LHCN-M2 (cell line): ENCODE results near the gene SRSF2. TPM values are rescaled to one million over a fixed set of nuclear protein-coding genes. Genes with fewer than 3 reads are reported as not detected.
A peak's percentile ranks its signal among the peaks of the same experiment; 100 is the strongest.
"Not testable (repeated sequence)": the region's sequence is repeated elsewhere in the genome, so short reads cannot be mapped to it uniquely, and the experiment has no call there.

Source experiments
- DNase-seq: peaks from one replicate; pipeline ENCODE4 v3.0.0-alpha.2; 2012; ENCODE audit warnings: low read depth
- polyA plus RNA-seq: library from polyadenylated mRNA; unstranded; fragments of >200 nt; gene quantifications from one replicate; pipeline ENCODE4 v1.2.1, GENCODE V29; 2012; ENCODE audit warnings: missing spikeins
- total RNA-seq: library from RNA; depleted of rRNA; stranded (reverse); fragments of >200 nt; gene quantifications from 2 replicates; pipeline ENCODE4 v1.2.3, GENCODE V29; 2014; rRNA removed

Gene SRSF2, protein sequence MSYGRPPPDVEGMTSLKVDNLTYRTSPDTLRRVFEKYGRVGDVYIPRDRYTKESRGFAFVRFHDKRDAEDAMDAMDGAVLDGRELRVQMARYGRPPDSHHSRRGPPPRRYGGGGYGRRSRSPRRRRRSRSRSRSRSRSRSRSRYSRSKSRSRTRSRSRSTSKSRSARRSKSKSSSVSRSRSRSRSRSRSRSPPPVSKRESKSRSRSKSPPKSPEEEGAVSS
- 387 and 481 TPM in 2 replicates for total RNA-seq
- 147 TPM for polyA plus RNA-seq

GRCh38 chr17:76737082-76737675 is at the start of gene SRSF2:
Gene SRSF2 (minus strand): TSS chr17:76737331. CDS start chr17:76737160, 171 bp downstream.
- DNase-seq = peak; percentile 99

DNA sequence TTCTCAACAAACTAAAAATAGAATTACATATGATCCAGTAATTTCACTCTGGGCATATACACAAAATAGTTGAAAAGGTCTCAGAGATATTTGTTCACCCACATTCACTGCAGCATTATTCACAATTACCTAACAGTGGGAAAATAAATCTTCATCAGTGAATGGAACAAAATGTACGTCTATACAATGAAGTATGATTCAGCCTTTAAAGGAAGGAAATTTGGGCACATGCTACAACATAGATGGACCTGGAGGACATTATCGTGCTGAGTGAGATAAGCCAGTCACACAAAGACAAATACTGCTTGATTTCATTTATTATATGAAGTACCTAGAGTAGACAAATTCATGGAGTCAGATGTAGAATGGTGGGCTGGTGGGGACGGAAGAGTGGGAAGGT is 47.8 kb upstream of the SRSF2 start:
- no peak for DNase-seq

GRCh38 chr17:76783146-76783545 is 46.0 kb upstream of the SRSF2 start:
- DNase-seq = no peak

DNA sequence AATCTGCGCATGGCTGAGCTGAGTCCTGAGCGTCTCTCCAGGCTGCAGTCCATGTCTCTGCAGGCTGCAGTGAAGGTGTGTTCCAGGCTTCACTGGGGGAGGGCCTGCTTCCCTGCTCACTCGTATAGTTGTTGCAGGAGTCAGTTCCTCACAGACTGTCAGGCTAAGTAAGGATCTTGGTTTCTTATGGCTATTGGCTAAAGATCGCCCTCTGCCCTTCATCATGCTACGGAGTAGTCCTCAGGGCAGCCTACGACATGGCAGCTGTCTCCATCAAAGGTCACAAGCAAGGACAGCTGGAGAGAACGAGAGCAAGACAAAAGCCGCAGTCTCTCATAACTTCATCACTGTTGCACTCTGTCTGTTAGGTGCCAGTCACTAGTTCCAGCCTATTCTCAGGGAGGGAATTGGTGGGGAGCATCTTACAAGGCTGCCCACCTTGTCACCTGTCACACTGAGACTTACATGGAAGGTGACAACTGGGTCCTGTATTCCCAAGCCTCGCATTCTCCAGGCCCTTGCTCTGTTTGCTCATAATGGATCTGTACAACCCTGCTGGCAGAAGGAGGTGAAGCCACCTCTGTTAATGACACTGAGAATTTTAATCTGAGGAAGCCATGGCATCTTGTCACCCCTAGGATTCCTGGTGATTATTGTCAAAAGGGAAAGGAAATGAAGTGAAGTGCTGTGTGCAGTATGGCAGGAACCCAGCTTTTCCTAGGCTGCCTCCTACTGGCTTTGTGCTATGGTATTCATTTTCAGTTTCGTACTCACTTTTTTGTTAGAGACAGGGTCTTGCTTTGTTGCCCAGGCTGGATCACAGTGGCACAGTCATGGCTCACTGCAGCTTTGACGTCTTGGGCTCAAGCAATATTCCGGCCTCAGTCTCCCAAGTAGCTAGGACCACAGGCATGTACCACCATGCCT is 44.2 kb upstream of the SRSF2 start:
- DNase-seq = no peak

- DNase-seq = no peak
Measured at GRCh38 chr17:76775021-76775600, 38.0 kb upstream of the SRSF2 start.

DNA sequence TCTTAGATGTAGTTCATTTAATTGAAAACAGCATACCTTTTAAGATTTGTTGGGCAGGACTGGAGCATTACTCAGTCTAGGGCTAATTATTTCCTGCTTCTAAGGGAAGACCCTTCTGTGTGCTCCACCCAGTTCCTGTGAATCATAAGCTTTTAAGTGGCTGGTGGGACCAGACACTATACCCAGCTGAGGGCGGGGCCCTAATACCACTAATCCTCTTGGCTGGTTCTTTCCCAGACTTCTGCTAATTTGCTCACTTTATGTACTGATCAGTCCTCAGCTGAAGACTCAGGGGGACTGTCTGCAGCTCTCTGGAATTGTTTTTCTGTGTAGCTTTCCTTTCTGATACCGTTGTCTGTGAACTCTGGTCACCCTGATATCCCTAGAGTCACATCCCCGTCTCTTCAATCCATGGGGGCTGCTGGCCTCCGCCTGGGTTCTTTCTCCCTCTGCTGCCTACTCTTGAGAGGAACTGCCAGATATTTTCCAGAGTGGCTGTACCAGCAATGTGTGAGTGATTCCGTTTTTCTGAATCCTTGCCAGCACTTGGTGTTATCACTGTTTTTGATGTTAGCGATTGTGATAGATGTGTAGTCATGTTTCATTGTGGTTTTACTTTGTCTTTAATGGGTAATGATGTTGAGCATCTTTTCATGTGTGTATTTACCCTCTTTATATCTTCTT is 35.9 kb upstream of the SRSF2 start:
- DNase-seq = peak; percentile 84

DNA sequence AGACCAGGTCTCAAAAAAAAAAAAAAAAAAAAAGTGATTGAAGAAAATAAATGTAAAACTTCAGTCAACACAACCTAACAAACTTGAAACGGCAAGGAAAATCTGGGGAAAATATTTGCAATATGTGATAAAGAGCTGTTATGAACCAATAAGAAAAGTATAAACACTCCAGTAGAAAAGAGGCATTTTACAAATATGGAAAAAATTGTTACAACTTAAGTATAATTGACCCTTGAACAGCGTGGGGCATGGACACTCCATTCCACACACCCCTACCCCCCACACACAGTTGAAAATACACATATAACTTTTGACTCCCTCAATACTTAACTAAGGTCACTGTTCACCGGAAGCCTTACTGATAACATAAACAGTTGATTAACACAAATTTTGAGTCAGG is 21.4 kb upstream of the SRSF2 start:
- DNase-seq = no peak

- DNase-seq = no peak
Measured at GRCh38 chr17:76757256-76757655, 20.1 kb upstream of the SRSF2 start.

DNA sequence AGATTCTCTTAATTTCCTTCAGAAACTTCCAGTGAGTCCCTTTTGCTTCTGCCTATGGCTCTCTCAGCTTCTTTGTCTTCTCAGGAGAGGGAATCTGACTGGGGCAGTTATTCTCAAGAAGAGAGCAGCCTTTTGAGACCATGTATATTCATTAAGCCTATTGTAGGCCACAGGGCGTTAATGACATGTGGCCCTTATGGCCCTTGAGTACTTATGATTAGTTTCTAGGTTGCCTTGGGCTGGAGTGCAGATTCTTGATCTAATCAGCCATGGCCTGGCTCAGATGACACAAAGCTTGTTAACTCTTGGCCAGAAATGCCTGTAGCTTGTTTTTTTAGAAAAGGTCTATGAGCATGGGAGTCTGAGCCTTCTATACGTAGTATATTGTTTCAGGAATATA is 18.2 kb upstream of the SRSF2 start:
- no peak for DNase-seq

- DNase-seq = no peak
Measured at GRCh38 chr17:76753061-76753961, 16.2 kb upstream of the SRSF2 start.

GRCh38 chr17:76752006-76752405 is 14.9 kb upstream of the SRSF2 start:
- DNase-seq = no peak

DNA sequence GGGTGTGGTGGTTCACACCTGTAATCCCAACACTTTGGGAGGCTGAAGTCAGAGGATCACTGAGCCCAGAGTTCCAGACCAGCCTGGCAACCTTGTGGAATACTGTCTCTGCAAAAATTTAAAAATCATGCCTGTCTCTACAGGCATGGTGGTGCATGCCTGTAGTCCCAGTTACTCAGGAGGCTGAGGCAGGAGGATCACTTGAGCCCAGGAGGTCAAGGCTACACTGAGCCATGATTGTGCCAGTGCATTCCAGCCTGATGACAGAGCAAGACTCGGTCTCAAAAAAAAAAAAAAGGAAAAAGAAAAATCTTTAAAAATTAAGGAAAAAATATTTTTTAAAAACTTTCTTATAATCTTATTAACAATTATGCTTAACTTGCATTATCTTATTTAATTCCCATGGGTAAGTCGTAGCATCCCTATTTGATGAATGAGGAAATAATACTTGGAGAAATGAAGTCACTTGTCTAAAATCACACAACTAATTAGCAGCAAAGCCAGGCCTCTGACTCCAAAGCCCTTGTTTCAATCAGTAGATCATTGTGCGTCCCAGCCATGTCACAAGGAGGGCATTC is 14.4 kb upstream of the SRSF2 start:
- no peak for DNase-seq

GRCh38 chr17:76748657-76749056 is 11.5 kb upstream of the SRSF2 start:
- DNase-seq = no peak

- DNase-seq = no peak
Measured at GRCh38 chr17:76747716-76748363, 10.7 kb upstream of the SRSF2 start.

- not testable (repeated sequence) for DNase-seq
Measured at GRCh38 chr17:76745785-76746184, 8.7 kb upstream of the SRSF2 start.

GRCh38 chr17:76744747-76745146 is 7.6 kb upstream of the SRSF2 start:
- DNase-seq = no peak

GRCh38 chr17:76742958-76743357 is 5.8 kb upstream of the SRSF2 start:
- no peak for DNase-seq

- DNase-seq = no peak
Measured at GRCh38 chr17:76740329-76741118, 3.4 kb upstream of the SRSF2 start.
